ENCODE measurements around the gene B3GAT1.

Gene B3GAT1

DNA sequence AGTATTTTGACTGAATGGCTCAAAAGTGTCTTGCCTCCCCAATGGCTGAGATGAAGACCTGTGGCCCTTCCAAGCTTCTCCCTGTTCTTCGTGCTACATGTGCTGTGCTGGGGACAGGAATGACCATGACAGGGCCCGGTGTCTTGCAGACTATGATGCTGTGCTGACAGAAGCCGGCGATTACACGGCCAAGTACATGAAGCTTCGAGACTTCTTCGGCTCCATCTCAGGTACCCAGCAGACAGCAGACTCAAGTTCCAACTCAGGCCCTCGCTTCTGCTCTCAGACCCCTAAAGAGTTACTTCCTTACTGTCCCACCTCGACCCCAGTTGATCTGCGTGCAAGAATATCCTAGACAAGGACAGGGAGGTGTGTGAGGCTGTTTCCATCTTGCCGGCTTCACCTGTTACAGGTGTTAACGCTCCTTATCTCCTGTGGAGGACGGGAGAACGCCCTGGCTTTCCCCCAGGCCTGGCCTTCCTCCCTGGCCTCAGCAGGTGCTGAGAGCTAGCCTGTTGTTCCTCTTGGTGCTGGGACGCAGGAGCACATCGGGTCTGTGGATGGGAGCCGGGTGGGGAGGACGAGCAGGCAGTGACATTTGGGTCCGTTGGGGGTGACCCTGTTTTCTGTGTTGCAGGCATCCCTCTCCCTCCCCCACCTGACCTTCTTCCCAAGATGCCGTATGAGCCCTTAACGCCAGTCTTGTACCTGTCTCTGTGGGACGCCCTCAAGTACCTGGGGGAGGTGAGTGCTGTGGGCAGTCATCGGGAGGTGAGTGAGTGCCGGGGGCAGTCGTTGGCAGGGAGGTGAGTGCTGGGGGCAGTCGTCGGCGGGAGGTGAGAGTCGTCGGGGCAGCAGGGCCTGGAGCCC is 42.2 kb downstream of the B3GAT1 start:
- no peak for DNase-seq (ENCODE audit: low read depth in 1 of 2, low spot score in 1 of 2)
- TF ChIP-seq JUND (IDR thresholded peaks at IDR 0.05; ENCODE audit: low read depth): no peak
- in situ Hi-C loops (cut with HindIII; ENCODE audit: low pct_unique_long_range_greater_than_20kb, low sequenced_read_pairs): no loop called here

- in situ Hi-C loops (cut with HindIII; ENCODE audit: low pct_unique_long_range_greater_than_20kb, low sequenced_read_pairs): no loop called here
Observed at GRCh38 chr11:134367781-134368180, 44.3 kb downstream of the B3GAT1 start.

DNA sequence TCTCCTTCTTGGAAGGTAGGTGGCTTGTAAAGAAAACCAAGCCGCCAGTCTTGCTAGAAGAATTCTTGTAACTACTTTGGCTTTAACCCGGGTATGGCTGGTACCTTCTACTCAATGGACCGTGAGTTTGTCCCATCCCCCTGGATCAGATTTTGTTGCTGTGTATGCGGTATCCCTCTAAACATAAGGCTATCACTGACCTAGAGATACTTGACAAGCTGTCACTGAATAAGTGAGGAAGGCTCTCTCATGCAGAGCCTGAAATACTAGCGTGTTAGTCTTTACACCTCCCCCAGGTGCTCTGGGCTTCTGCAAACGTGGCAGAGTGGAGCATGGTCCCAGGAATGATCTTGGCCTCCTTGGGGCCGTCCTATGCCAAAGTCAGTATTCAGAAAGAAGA is 45.8 kb downstream of the B3GAT1 start:
- TF ChIP-seq JUND (IDR thresholded peaks at IDR 0.05; ENCODE audit: low read depth): no peak
- in situ Hi-C loops (cut with HindIII; ENCODE audit: low pct_unique_long_range_greater_than_20kb, low sequenced_read_pairs): no loop called here
- no peak for DNase-seq (ENCODE audit: low read depth in 1 of 2, low spot score in 1 of 2)

More at GRCh38 chr11:134367781-134368180, 44.3 kb downstream of the B3GAT1 start:
- TF ChIP-seq JUND (IDR thresholded peaks at IDR 0.05; ENCODE audit: low read depth): no peak
- DNase-seq (ENCODE audit: low read depth in 1 of 2, low spot score in 1 of 2): no peak

- no peak for DNase-seq (ENCODE audit: low read depth in 1 of 2, low spot score in 1 of 2)
- in situ Hi-C loops (cut with HindIII; ENCODE audit: low pct_unique_long_range_greater_than_20kb, low sequenced_read_pairs): no loop called here
- TF ChIP-seq JUND (IDR thresholded peaks at IDR 0.05; ENCODE audit: low read depth): no peak
Observed at GRCh38 chr11:134365011-134365925, 46.8 kb downstream of the B3GAT1 start.

- no peak for TF ChIP-seq JUND (IDR thresholded peaks at IDR 0.05; ENCODE audit: low read depth)
- DNase-seq (ENCODE audit: low read depth in 1 of 2, low spot score in 1 of 2): no peak
- in situ Hi-C loops (cut with HindIII; ENCODE audit: low pct_unique_long_range_greater_than_20kb, low sequenced_read_pairs): no loop called here
Observed at GRCh38 chr11:134364261-134364660, 47.8 kb downstream of the B3GAT1 start.

- no peak for TF ChIP-seq JUND (IDR thresholded peaks at IDR 0.05; ENCODE audit: low read depth)
- no peak for DNase-seq (ENCODE audit: low read depth in 1 of 2, low spot score in 1 of 2)
- in situ Hi-C loops (cut with HindIII; ENCODE audit: low pct_unique_long_range_greater_than_20kb, low sequenced_read_pairs): no loop called here
Observed at GRCh38 chr11:134363592-134363991, 48.5 kb downstream of the B3GAT1 start.

- DNase-seq (ENCODE audit: low read depth in 1 of 2, low spot score in 1 of 2): no peak
- in situ Hi-C loops (cut with HindIII; ENCODE audit: low pct_unique_long_range_greater_than_20kb, low sequenced_read_pairs): no loop called here
- TF ChIP-seq JUND (IDR thresholded peaks at IDR 0.05; ENCODE audit: low read depth): no peak
Observed at GRCh38 chr11:134363161-134363560, 48.9 kb downstream of the B3GAT1 start.

GRCh38 chr11:134362192-134362901 is 49.7 kb downstream of the B3GAT1 start:
- DNase-seq (ENCODE audit: low read depth in 1 of 2, low spot score in 1 of 2): no peak
- in situ Hi-C loops (cut with HindIII; ENCODE audit: low pct_unique_long_range_greater_than_20kb, low sequenced_read_pairs): no loop called here
- no peak for TF ChIP-seq JUND (IDR thresholded peaks at IDR 0.05; ENCODE audit: low read depth)

DNA sequence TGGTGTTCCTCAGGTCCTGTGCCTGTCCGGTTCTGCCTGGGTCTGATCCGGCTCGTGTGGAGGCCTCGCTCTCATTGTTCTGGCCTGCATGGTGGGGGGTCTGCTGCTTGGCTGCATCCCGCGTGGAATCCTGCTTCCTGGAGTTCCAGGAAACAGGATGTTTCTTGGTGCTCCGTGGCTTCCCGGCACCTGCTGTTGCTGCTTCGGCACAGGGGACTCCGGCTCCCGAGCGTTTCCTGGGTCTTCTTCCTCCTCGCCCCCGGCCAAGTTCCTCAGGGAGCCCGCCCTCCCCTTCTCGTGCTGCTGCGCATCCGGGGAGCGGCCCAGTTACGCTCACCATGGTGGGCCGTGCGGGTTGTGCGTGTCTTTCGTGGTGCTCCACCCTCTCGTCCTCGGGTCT is 50.4 kb downstream of the B3GAT1 start:
- in situ Hi-C loops (cut with HindIII; ENCODE audit: low pct_unique_long_range_greater_than_20kb, low sequenced_read_pairs): no loop called here
- no peak for DNase-seq (ENCODE audit: low read depth in 1 of 2, low spot score in 1 of 2)
- TF ChIP-seq JUND (IDR thresholded peaks at IDR 0.05; ENCODE audit: low read depth): no peak

DNA sequence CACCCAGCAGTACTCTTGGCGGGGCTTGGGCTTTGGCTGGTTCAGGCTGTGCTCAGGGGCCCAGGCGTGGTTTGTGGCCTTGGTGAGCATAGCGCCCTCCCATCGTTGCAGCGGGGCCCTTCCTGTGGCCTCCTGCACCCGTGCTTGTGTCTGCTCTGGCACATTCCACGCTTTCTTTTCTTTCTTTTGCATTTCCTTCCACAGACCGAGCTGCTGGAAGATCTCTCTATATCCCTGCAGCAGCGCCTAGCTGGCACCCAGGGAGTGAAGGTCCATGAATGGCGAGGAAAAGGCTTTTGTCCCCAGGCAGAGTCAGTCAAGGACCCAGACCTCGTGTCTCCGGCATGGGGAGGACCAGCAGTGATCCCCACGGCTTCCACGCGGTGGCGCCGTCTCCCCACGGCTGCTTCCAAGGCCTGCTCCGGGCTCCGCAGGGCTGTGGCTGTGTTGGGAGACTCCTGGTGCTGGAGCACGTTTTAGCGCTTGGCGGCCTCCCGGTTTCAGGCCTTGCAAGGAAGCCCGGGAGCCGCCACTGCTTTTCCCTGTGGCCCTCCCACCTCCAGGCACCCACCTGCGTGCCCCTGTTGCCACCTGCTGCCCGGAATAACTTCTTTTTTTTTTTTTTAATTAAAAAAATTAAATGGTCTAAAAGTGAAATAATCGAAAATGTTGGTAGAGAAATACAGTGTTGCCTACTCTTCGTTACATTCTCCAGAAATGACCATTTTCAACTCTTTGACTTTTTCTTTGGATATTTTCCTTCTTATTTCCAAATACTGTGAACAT is 51.8 kb downstream of the B3GAT1 start:
- in situ Hi-C loops (cut with HindIII; ENCODE audit: low pct_unique_long_range_greater_than_20kb, low sequenced_read_pairs): no loop called here
- TF ChIP-seq JUND (IDR thresholded peaks at IDR 0.05; ENCODE audit: low read depth): no peak
- DNase-seq (ENCODE audit: low read depth in 1 of 2, low spot score in 1 of 2): peak; percentile 96 to 99

GRCh38 chr11:134359646-134360045 is 52.4 kb downstream of the B3GAT1 start:
- DNase-seq (ENCODE audit: low read depth in 1 of 2, low spot score in 1 of 2): no peak
- in situ Hi-C loops (cut with HindIII; ENCODE audit: low pct_unique_long_range_greater_than_20kb, low sequenced_read_pairs): no loop called here
- TF ChIP-seq JUND (IDR thresholded peaks at IDR 0.05; ENCODE audit: low read depth): no peak
